SH-SY5Y (cell line): ENCODE data around the gene FSTL4.
A peak's percentile ranks its signal among the peaks of the same experiment; 100 is the strongest.

Experiments
- GATA2 ChIP-seq: IDR thresholded peaks from 2 replicates; pipeline ENCODE4 v1.6.1; 2011; ENCODE audit warnings: mild to moderate bottlenecking, low read depth, low read length
- GATA3 ChIP-seq: IDR thresholded peaks from 2 replicates; pipeline ENCODE4 v1.6.1; 2011; ENCODE audit warnings: low read depth, mild to moderate bottlenecking, low read length, moderate library complexity

The FSTL4 gene

DNA sequence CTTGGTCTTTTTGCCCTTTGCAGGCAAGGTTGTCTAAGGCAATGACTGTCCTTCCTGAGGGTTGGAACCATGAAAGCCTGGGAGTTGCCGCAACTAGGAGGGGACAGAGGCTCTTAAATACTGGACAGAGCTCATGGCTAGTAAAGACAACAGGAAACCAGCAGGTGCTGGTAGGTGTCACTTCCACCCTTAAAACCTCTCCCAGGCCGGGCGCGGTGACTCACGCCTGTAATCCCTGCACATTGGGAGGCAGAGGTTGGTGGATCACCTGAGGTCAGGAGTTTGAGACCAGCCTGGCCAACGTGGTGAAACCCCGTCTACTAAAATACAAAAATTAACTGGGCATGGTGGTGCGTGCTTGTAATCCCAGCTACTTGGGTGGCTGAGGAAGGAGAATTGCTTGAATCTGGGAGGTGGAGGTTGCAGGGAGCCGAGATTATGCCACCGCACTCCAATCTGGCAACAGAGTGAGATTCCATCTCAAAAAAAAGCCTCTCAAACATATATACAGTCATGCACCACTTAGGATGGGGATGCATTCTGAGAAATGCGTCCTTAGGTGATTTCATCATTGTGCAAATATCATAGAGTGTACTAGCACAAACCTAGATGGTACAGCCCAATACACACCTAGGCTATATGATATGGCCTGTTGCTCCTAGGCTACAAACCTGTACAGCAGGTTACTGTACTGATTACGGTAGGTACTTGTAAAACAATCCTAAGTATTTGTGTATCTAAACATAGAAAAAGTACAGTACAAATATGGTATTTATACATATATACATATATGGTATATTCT is 457.9 kb downstream of the FSTL4 start:
- TF ChIP-seq GATA3, result no peak
- TF ChIP-seq GATA2, result no peak

DNA sequence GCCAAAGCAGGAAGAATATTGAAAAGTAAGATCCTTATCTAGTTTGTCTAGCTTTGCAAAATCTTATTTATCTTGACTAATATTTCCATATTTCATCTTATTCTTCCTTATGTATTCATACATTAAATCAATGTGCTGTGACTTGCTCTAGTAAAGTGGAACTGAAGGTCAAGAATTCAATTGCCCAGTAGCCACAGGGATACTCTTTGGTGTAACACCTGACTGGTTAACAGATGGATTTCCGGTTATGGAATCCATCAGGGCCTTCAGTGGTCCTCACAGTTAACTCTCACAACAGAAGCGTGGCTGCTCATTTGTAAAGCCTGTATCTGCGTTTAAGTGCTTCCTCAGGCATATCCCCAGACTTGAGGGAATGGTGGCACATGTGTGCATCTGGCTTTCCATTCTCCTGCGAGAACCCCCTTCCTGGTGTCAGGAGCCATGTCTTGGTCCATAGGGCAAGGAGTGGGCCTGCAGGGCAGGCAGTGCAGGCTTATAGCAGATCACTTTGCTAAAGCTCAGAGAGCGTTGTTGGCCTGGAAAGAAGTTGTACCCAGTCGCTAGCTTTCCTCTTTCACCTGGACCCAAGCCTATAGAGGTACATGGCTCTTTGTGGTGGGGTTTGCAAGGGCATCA is 461.3 kb downstream of the FSTL4 start:
- TF ChIP-seq GATA3 (no peak), GATA2 (no peak)

DNA sequence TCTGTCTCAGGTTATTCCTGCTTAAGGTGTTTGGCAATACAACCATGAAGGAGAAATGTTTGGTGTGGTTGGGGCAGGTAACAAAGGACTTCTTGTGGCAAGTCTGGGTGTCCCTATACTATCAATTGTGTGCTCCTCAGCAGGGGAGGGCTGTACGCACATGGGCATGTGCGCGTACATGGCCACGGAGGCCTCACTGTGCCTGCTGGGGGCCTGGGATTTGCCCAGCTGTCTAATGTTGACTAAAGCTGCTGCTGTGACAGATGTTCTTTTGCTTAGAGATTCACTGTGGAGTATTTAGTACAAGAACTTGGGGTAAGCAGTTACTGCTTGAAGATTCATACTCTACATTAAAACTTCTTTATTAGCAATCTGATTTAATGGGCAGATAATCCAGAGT is 463.0 kb downstream of the FSTL4 start:
- no peak for TF ChIP-seq GATA2
- TF ChIP-seq GATA3, result 0 out of 2 replicates have a peak, but pooled peaks have one; percentile 46

DNA sequence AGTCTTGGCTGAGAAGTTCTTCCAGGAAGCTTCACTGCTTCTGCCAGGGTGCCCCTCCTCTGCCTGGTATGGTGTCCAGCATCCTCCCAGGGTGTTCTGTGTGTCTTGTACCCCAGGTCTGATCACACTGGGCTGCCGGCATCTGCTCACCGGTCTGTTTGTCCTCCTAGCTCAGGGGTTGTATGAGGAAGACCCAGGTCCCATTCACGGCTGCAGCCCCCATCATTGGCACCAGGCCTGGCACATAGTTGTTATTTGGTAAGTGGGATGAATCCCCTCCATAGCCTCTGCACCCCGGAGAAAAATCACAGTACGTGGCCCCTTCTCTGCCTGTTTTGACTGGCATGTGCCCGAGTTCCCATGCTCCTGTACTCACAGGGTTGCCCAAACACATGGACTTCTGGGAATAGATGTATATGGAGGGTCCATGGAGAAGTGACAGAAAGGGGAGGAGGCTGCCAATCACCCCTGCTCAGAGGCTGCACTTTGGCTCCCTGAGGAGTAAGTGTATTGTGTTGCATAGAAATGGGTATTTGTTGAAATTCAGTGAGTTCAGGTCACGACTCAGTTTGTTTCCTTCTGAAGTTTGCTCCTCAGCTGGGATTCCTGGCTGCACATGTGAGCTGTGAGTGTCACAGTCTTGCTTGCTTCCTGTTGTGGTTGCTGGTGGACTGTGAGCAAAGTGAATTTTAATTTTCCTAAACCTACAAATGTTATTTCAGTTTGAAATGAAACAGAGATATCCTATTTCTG is 464.4 kb downstream of the FSTL4 start:
- no peak for TF ChIP-seq GATA3
- no peak for TF ChIP-seq GATA2

DNA sequence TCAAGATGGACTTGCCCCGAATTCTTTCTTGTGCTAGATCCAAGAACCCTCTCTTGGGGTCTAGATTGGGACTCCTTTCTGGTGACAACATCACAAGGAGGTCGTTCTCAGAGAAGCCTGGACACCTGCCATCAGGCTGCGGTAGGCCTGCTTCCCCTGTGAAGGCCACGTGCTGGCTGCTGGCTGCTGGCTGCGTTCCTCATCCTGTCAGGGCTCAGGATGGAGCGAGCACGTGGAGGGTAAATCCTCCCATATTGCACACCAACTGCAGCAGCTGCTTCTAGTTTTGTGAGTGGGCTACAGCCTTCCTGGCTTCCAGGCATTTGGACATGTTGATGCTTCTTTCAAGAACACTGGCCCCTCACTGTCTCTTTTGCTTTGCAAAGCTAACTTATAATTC is 464.9 kb downstream of the FSTL4 start:
- TF ChIP-seq GATA2 (no peak), GATA3 (no peak)
